Thyroid gland (tissue), 4 donors: ENCODE measurements around the gene DEFB131B.
"Not testable (repeated sequence)": the region's sequence is repeated elsewhere in the genome, so short reads cannot be mapped to it uniquely, and the experiment has no call there.

Source experiments
- CTCF ChIP-seq, 6 experiments: fragments of 200-600 bp in 3 of 6; fragments of 450-650 bp in 3 of 6; sonication (generic) in 3 of 6; IDR thresholded peaks; one replicate each; pipeline ENCODE4 v1.5.1; 2016 to 2019; ENCODE audit warnings: antibody characterized with exemption in 6 of 6, mild to moderate bottlenecking in 2 of 6, inconsistent platforms in 1 of 6, moderate library complexity in 1 of 6
- POLR2A ChIP-seq, 2 donors: fragments of 450-650 bp; IDR thresholded peaks; one replicate each; pipeline ENCODE4 v1.6.1; 2017; ENCODE audit warnings: antibody characterized with exemption in 2 of 2, mild to moderate bottlenecking in 2 of 2, moderate library complexity in 1 of 2

GRCh38 chr11:71911321-71911985, 33.2 kb downstream of the DEFB131B start:
- not testable (repeated sequence) for TF ChIP-seq CTCF, POLR2A (IDR thresholded peaks at IDR 0.05)
